K562 (cell line): ENCODE results near the gene SLC5A5.

Experiments
- CTCF ChIP-seq, 3 experiments: IDR thresholded peaks in 2 of 3; conservative IDR thresholded peaks in 1 of 3; 2 replicates each; pipeline ENCODE4 v1.5.1; 2011 to 2012; ENCODE audit warnings: low read length in 3 of 3, mild to moderate bottlenecking in 3 of 3, control low read depth in 2 of 3, improper control_type of control experiment in 1 of 3, inconsistent platforms in 1 of 3, low read depth in 1 of 3, mixed read lengths in 1 of 3, moderate library complexity in 1 of 3; ENCODE audit not compliant: insufficient read depth in 2 of 3
- DDX20 ChIP-seq: fragments of 450-650 bp; IDR thresholded peaks from 2 replicates; pipeline ENCODE4 v1.6.1; 2016; ENCODE audit warnings: missing genetic modification characterization, low read depth, mild to moderate bottlenecking, missing compliant biosample characterization, moderate library complexity
- ELK1 ChIP-seq: sonication (generic); formaldehyde crosslinking; IDR thresholded peaks from 2 replicates; pipeline ENCODE4 v1.8.1; 2022; ENCODE audit warnings: missing genetic modification reagents
- FOSL1 ChIP-seq: fragments of 200-800 bp; sonication (Bioruptor generic); conservative IDR thresholded peaks from 2 replicates; pipeline ENCODE4 v1.6.1; 2016; ENCODE audit warnings: missing genetic modification characterization, missing compliant biosample characterization
- KAT7 ChIP-seq: sonication (generic); formaldehyde crosslinking; IDR thresholded peaks from 2 replicates; pipeline ENCODE4 v1.8.0; 2022; ENCODE audit warnings: missing genetic modification reagents, mild to moderate bottlenecking, borderline replicate concordance
- MEIS2 ChIP-seq: fragments of 450-650 bp; IDR thresholded peaks from 2 replicates; pipeline ENCODE4 v1.6.1; 2014; ENCODE audit warnings: mild to moderate bottlenecking; ENCODE audit not compliant: partially characterized antibody
- NRF1 ChIP-seq, 2 experiments: fragments of 450-650 bp; IDR thresholded peaks in 1 of 2; conservative IDR thresholded peaks in 1 of 2; 2 replicates each; pipeline ENCODE4 v1.6.1; 2014; ENCODE audit warnings: mild to moderate bottlenecking in 2 of 2
- TAF1 ChIP-seq: IDR thresholded peaks from 2 replicates; pipeline ENCODE4 v1.6.1; 2011; ENCODE audit warnings: mild to moderate bottlenecking, low read length, moderate library complexity; ENCODE audit not compliant: insufficient read depth, control insufficient read depth, severe bottlenecking; ENCODE audit errors: extremely low read depth
- ZBED1 ChIP-seq: IDR thresholded peaks from 2 replicates; pipeline ENCODE4 v1.6.1; 2014
- ZBTB1 ChIP-seq: sonication (generic); formaldehyde crosslinking; IDR thresholded peaks from 2 replicates; pipeline ENCODE4 v1.8.1; 2023; ENCODE audit warnings: missing genetic modification reagents, low read depth, mild to moderate bottlenecking, borderline replicate concordance
- ZNF282 ChIP-seq: sonication (generic); formaldehyde crosslinking; IDR thresholded peaks from 2 replicates; pipeline ENCODE4 v1.8.1; 2023; ENCODE audit warnings: missing genetic modification reagents
- ZNF318 ChIP-seq, 2 experiments: fragments of 450-650 bp; IDR thresholded peaks; 2 replicates each; pipeline ENCODE4 v1.6.1; 2016; ENCODE audit warnings: mild to moderate bottlenecking in 2 of 2, borderline replicate concordance in 1 of 2, low read depth in 1 of 2, moderate library complexity in 1 of 2

GRCh38 chr19:17936379-17936778, 64.6 kb downstream of the SLC5A5 start:
- TF ChIP-seq CTCF (IDR thresholded peaks at IDR 0.05 in 2 of 3, conservative IDR thresholded peaks at IDR 0.05 in 1 of 3; ENCODE audit: insufficient read depth in 2 of 3, low read depth in 1 of 3, low read length in 3 of 3) (no peak), ELK1 (CRISPR knock-in tag) (no peak), MEIS2 (no peak), NRF1 (conservative IDR thresholded peaks at IDR 0.05 in 1 of 2, IDR thresholded peaks at IDR 0.05 in 1 of 2) (no peak), ZBTB1 (no peak), DDX20 (tag) (no peak), ZNF282 (no peak), TAF1 (no peak), ZBED1 (no peak), FOSL1 (tag) (no peak), KAT7 (CRISPR knock-in tag) (no peak), ZNF318 (IDR thresholded peaks at IDR 0.05; ENCODE audit: borderline replicate concordance in 1 of 2, low read depth in 1 of 2) (no peak)
